GM04503 (cell line): ENCODE data around the gene ARL8B.

Source experiments
- DNase-seq: peaks from one replicate; pipeline ENCODE4 v3.0.0-alpha.2; 2012; ENCODE audit warnings: low read depth

The ARL8B gene

DNA sequence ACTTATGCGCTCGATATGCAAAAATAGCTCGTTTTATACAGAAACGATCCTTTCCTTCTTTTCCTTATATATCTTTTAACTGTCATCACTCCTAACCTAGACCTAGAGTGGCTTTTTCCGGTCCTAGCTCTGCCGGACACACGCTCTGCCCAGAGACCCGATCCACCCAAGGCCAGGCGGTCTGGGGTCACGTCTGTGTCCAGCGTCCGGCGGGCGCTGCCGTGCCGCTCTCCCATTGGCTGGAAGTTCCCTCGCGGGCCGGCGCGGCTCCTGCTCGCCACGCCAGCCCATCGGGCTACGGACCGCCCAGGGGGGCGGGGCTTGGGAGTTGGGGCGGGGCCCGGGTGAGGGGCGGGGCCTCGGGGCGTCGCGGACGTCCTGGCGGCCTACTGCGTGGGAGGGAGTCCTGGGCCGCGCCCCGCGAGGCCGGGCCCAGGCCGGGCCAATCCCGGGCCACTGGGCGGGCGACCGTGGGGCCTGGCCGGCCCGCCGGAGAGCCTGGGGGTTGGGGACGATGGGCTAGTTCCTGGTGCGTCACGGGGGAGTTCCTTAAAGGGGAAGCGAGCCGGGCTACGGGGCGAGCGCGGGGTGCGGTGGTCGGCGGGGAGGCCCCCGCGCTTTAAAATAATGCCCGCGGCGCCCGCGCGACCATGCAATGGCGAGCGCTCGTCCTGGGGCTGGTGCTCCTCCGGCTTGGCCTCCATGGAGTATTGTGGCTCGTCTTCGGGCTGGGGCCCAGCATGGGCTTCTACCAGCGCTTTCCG lies 65.2 kb downstream of the ARL8B start, which contains the start of gene EDEM1:
TSS of gene EDEM1 (plus strand) at position 552 of the 764 bp plus-strand sequence. CDS start at position 651, 99 bp downstream.
- peak; percentile 71 for DNase-seq

DNA sequence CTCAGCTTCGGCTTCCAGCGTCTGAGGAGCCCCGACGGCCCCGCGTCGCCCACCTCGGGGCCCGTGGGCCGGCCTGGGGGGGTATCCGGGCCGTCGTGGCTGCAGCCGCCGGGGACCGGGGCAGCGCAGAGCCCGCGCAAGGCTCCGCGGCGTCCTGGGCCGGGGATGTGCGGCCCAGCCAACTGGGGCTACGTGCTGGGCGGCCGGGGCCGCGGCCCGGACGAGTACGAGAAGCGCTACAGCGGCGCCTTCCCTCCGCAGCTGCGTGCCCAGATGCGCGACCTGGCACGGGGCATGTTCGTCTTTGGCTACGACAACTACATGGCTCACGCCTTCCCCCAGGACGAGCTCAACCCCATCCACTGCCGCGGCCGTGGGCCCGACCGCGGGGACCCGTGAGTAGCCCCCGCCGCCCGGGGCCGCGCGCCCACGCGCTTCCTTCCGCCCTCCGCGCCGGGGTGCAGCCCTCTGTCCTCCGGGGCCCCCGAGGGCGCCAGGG lies 65.9 kb downstream of the ARL8B start:
- DNase-seq: no peak

DNA sequence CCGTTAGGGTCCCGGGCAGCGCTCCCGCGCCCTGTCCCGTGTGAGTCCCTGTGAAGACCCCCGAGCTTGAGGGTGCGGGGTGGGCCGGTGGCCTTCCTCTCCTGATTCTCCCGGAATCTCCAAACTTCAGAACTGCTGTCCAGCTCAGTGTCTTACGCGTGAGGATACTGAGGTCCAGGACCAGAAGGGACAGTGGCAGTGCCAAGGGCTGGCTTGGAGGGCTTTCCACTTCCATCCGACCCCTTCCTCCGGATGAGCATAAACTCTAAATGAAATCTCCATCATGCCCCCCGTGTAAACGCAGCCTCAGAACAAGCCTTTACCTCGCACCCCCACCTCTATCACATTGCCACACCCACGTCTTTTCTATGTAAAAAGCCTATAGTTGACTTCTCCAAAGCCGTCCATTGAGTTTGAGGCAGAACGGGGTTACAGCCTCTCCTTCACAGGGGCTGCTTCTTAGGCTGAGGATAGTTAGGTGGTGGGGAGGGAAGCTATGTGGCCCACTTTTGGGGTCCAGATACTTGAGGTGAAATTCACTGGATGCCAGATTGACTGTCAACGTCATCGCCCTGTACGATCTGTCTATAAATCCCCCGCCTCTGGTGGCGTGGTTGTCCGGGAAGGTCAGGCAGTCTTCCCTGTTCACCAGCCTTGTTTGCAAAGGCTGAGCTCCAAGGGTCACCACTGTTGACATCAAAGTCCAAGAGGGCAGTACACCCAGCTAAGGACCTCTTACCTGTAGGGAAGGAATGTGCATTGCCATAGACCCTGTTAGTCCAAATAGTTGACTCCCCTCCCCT lies 66.5 kb downstream of the ARL8B start:
- no peak for DNase-seq

DNA sequence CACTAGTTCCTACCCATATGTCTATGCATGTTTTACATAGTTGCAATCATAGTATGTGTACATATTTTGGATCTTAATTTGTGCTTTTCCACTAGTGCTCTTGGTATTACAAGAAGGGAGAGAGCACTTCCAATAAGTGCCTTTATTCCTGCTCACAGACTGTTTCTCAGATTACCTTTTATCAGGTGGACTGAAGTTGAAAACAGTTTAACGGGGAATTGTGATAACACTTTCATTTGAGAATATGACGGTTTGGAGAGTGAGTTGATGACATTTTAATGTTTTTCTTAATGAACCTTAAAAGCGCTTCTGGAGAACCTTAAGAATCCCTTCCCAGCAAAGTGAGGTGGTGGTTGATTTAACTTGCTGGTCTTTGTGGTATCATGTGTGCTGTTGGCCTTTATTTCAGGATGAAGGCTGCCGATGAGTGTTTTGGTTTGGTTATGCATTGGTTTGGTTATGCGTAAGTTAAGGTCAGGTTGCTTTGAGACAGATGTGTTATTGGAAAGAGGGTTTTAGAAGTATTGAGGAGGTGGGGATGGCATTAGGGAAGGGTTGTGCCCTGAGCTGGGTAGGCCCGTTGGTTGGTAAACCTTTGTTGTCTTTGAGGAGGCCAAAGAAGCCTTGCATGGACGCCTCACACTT lies 68.2 kb downstream of the ARL8B start:
- no peak for DNase-seq

DNA sequence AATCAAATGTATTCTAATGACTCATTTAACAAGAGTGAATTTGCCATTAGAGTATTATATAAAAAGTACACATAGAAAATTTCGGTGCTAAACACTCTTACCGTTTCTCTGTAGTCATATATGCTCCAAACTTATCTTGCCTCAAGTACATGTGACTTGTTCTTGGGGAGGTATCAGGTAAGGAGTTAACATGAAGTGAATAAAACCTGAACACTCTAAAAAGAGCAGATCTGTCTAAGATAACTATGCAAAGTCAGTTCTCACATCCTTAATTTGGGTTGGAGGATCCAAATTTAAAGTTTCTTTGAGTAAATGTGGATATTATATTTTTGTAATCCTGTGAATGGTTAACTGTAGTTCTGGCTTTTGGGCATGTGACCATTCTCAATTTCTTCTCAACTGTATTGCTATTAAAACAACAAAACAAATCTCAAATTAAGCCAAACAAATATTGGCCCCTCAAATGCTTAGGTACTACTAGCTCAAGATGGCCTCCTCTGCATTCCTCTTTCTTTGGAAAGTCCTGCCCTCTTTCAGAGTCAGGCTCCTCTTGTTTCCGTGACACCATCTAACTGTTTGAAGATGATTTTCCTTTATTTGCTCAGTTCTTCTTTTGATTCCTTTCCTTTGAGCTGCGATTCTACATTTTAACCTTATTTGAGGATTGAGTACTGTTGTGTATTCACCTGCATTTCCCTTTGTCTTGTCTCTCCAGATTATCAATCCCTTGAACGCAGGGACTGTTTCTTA lies 69.6 kb downstream of the ARL8B start:
- DNase-seq: no peak

DNA sequence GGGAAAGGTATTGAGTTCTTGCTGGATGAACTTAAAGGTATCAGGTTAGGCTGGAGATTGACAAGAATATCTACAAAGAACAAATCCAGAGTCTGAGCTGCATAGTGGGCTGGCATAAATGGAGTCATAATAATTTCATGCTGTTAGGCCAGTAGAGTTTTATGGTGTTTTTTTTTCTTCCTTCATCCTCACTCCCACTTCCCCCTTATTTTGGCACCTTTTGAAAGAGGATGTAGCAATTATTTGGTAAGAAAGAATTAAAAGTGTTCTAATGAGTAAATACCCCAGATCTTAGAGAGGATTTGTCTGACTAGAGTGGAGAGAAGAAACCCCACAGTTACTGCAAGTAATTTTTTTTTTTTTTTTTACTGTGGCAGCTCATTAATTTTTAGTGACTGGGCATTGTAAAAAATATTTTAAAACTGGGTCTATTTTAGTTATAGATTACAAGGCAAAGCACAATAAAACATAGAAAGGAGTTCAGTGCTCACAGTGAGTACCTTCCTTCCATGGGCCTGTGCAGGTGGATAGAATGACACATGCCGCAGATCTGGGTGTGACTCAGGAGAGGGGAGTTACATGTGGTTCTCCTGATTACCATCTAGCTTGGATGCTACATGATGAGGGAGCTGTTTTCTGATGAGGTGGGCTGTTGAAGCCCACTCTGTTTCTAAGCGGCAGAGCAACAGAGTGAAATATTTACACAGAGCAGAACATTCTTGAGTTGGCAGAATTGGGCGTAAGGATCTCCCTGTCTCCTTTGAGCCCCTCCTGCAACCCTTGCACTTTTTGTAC lies 70.7 kb downstream of the ARL8B start:
- DNase-seq: no peak

- no peak for DNase-seq
These were observed 72.2 kb downstream of the ARL8B start for GRCh38 chr3:5194341-5194740.

DNA sequence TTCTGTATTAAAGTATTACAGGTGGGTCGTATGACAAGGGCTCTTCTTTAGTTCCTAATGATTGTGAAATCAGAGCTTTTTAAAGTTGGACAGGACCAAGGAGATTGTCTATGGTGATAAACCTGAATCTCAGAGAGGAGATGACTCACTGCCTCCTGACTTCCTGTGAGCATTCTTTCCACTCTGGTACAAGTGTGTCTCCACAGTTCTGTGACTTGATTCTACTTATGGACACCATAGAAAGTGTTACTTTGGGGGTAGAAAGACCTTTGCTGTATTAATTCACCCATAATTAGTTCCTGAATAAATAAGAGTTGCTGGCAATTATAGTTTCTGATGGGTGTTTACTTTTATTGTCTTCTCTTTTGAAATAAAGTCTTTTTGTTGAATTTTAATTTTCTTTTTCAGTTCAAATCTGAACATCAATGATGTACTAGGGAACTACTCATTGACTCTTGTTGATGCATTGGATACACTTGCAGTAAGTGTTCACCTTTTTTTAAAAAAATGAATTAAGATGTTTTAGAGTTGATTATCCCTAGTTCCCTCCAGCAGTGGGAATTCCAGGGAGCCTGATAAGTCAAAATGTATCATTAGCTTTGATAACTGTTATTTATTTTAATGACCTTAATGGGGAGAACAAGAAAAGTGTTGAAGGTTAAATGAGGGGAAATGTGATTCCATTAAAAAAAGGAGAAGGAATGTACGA lies 72.9 kb downstream of the ARL8B start:
- no peak for DNase-seq

- no peak for DNase-seq
These were observed 73.5 kb downstream of the ARL8B start for GRCh38 chr3:5195605-5196004.

DNA sequence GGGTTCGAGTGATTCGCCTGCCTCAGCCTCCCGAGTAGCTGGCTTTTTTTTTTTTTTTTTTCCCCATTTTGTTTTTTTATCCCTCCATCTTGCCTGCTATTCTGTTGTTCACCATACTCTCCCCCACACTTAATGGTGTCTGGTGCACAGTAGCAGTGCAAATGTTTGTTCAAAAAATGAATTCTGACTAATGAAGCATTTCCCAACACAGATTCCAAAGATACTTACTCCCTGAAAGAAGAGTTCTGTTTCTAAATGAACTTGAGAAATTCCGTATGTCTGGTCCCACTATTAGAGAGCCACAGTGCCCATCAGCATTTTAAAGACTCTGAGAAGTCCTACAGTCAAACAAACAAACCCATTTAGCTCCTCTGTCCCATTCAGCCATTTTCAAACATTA lies 74.9 kb downstream of the ARL8B start:
- no peak for DNase-seq

DNA sequence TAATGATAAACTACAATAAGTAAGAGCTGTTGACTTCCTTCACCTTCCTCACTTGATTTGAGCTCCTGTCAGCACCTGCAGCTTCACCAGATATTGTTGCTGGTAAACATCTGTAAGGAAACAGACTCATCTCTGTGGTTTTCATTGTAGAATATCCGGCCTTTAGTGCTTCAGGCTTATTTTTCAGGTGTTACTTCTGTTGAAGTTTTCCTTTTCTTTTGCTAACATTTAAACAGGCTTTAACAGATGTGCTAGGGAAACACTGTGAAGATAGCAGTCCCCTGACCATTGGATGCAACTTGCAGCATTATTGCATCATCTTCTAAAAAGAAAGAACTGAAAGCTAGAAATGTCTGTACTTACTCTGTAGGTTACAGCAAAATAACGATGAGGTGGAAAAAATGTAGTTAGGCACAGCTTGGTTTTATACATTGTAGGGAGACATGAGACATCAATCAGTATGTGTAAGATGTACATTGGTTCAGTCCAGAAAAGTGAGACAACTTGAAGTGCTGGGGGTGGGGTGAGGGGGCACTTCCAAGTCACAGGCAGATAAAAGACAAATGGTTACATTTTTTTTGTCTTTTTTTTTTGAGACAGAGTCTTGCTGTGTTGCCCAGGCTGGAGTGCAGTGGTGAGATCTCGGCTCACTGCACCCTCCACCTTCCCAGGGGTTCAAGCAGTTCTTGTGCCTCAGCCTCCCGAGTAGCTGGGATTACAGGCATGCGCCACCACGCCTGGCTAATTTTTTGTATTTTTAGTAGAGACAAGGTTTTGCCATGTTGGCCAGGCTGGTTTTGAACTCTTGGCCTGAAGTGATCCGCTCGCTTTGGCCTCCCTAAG lies 75.6 kb downstream of the ARL8B start:
- no peak for DNase-seq

DNA sequence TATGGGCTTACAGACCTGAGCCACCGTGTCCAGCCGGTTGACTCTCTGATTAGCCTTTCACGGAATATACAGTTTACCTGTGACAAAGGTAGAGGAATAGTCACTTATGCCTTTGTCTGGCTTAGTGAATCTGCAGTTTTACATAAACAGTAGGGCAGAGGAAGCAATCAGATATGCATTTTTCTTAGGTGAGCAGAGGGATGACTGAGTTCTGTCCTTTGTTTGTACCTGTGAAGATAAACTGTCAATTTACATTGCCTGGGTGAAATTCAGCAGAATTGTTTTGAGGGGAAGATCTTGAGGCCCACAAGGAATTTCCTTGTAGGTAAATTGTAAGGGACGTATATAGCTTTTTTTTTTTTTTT lies 76.2 kb downstream of the ARL8B start:
- no peak for DNase-seq

DNA sequence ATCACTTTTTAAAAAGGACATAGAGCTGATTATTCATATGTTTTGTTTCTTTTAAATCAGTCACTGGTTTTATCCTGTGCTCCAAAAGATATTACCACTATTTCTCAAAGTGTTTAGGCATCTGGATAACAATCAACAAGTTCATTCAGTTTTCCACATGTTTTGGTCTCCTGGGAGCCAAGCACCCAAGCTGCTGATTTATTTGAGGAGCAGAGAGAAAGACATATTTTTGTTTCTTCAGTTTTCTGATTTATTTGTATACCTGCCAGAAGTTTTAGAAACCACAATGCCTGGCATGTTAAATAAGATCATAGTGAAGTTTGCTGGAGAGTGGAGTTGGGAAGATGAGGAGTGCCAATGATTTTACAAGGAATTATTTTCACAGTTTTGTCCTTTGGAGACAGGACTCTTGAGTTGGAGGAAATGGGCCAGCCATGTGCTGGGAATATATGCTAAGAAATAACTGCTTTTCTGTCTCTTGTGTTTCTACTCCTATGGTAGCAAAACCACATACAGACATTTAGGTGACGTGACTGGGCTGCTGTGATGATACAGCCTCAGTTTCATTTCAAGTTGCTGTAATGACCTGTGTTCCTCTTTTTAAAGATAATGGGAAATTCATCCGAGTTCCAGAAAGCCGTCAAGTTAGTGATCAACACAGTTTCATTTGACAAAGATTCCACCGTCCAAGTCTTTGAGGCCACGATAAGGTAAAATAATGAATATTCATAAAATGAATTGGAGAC lies 77.1 kb downstream of the ARL8B start:
- no peak for DNase-seq

GRCh38 chr3:5201536-5201935 lies 79.4 kb downstream of the ARL8B start:
- no peak for DNase-seq

DNA sequence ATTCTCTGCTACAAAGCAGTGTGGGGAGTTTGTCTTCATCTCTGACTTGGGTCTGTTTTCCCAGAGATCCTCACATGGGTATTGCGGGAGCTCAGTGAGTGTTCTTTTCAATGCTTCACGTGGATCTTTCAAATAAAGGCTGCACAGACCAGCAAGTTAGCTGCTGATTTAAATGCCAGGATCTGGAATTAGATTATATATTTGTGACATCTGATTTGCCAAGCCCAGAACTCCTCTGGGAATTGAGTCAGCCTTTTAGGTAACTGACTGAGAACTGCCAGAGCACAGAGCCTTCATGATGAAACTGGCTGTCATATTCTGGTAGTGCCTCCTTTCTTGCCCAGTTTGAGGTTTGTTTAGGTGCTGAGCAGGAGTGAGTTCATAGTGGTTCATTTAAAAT lies 80.1 kb downstream of the ARL8B start:
- DNase-seq: no peak

- DNase-seq: no peak
These were observed 83.3 kb downstream of the ARL8B start for GRCh38 chr3:5205165-5205941.

GRCh38 chr3:5210926-5211325 lies 88.8 kb downstream of the ARL8B start:
- DNase-seq: no peak
